Left colon (tissue), 2 donors: ENCODE measurements around the gene OR52N5. TPM values are rescaled to one million over a fixed set of nuclear protein-coding genes. Genes with fewer than 3 reads are reported as not detected.

Source experiments
- ATAC-seq: fragments of 200-7000 bp; cut with Tn5 transposase; one replicate; pipeline ENCODE4 v1.9.1; 2020; ENCODE audit warnings: mild to moderate bottlenecking, moderate library complexity
- DNase-seq, 2 donors: peaks; one replicate each; pipeline ENCODE4 v3.0.0-alpha.2; 2020
- intact Hi-C, 2 donors: fragments of 100-400 bp; cut with DNase I in 1 of 2; cut with micrococcal nuclease in 1 of 2; formaldehyde crosslinking; loops; one replicate each; pipeline versions ENCODE4 v1.11.2 to v1.14.0; 2022; cut with DNase I, micrococcal nuclease
- long read RNA-seq: library from polyadenylated mRNA; unstranded; transcript quantifications from one replicate; pipeline ENCODE4 v2.0.0, GENCODE V29; 2021
- total RNA-seq, 2 donors: library from RNA; stranded (reverse); fragmentation: NEBNext Ultra II Directional; extraction: Animal tissue kit (Norgen Biotek cat#: 25700); gene quantifications; one replicate each; pipeline ENCODE4 v1.2.1, GENCODE V29; 2021
- donor health status: DM: no; HTN: no; CAD: no.
- donor health status: DM: yes; HTN: yes; CAD: no.

The OR52N5 gene
- total RNA-seq, result not detected
- long read RNA-seq, result 0 reads

DNA sequence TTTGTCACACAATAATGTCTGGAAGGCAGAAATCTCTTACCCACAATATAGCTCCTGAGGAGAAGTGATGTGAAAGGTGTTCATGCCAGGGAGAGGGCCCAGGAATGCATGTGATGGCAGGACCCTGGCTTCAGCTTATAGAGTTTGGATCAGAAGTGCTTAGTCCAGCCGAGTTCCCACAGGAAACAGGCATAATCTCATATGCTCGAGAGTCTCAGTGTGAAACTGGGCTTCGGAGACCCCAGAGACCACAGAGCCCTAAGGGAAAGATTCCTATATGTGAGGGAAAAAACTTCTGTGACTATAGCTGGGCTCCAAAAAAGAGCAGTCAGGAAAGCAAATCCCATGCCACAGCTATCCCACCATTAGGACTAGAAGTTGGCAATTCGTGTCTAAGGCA lies at the start of gene OR52N5:
Gene OR52N5, minus strand, starts transcription at position 101 of the 400 bp plus-strand sequence. CDS start 4,721 bp downstream, outside the sequence.
- ATAC-seq (no peak), DNase-seq (no peak)
- intact Hi-C loops, result no loop called here

- DNase-seq, result no peak
- no peak for ATAC-seq
- intact Hi-C loops, result no loop called here
Observed at GRCh38 chr11:5831196-5831829, 48.2 kb upstream of the OR52N5 start.

DNA sequence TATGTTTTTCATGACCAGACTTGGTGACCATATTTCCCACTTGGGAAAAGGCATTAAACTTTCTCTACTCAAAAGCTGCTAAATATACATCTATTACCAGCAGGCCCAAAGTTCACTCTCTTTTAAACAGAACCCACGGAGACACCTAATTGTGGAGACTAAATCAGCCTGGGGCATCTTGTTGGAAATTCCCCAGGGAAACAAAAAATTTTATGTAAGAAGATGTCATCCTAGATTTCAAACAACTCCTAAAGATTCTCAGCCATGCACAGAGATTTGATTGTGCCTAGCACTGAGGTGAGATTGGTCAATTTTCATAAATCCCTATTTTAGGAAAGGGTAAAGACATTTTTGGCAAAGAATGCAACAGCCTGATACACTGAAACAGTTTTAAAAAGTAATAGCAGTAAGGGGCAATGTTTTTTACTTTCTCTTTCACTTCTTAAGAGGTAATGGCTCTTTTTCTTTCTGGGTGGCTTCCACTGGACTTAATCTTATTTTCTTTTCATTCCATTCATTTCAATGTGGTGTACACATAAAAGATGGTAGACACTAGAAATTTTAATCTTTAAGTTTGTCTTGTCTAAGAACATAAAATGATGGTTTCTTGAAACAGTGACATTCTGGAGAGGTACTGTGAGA lies 35.2 kb upstream of the OR52N5 start:
- intact Hi-C loops, result no loop called here
- DNase-seq (no peak), ATAC-seq (no peak)

- ATAC-seq (no peak), DNase-seq (no peak)
- intact Hi-C loops, result no loop called here
Observed at GRCh38 chr11:5815534-5815933, 32.4 kb upstream of the OR52N5 start.

DNA sequence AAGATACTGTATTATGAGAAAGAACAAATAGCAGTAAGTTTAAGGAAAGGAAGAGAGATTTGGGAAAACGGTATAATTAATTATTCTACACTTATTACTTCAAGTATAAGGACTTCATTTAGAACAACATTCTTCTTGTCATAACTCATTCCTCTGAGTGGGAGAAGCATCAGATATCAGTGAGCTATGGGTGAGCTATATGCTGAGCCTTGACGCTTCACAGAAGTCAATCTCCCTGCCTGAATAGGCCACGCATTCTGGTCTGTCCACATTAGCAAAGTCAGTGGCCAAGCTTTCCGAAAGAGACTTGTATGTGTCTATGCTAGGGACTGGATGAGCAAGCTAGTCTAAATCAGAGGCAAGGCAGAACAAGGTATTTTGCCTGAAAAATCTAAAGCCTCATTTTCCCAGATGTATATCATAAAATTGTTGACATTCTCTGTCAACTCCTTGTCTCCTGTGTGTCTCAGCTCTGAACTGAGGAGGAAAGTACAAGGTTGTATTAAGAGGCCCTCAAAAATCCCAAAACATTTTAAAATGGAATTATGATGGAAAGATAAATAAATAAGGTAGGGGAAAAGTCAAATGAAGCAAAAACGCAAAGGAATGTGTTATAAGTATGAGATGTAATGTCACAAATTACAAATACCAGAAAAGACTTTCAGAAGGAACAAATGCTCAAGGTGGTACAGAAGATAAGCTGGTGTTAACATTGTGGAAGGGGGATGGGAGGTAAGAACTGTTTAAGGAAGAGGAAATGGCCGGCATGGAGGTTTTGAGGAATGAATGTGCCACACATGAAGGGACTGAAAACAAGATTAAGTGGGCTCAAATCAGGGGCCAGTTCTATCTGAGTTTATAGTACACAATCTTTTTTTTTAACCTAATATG lies 27.0 kb upstream of the OR52N5 start:
- no peak for DNase-seq
- intact Hi-C loops, result loop anchor here in 1 of 2 donors (5.0 to 10.0 kb wide), 2 partner anchors 338 to 685 kb away; no protein-coding TSS in a partner anchor
- ATAC-seq, result no peak

- intact Hi-C loops, result loop anchor here in 1 of 2 donors (5.0 to 10.0 kb wide), 2 partner anchors 337 to 684 kb away; no protein-coding TSS in a partner anchor
- ATAC-seq, result peak; percentile 30
Observed at GRCh38 chr11:5809122-5809519, 26.0 kb upstream of the OR52N5 start.

DNA sequence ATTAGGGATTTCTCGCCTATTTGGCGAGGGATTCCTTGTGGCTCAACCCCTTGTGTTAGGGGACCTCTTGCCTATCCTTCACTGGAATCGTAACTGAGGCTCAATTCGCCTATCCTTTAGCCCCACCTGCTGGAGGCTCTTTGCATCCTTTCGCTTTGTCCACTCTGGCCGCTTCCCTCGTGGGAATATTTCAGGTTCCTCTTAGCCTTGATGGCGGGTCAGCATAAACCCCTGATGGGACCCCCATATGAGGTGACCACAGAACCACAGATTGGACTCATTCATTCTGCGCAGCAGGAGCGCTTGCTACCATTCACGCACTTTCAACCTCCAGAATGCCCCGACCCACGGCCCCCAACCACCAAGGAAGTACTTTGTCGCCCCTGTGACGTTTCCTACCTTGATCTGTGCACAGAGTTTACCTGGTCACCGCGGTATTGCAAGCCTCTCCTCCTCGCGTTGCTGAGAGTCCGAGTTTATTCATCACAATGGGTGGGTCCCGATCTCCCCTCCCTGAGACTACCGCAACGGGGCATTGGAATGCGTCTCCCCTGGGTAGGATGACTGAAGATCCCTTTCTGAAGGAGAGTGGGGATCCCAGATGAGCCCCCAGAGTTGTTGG lies 25.5 kb upstream of the OR52N5 start, which contains the start of gene OR52N2:
Gene OR52N2, plus strand, starts transcription at position 425 of the 622 bp plus-strand sequence. CDS start 11,412 bp downstream, outside the sequence.
- intact Hi-C loops, result loop anchor here in 1 of 2 donors (5.0 to 10.0 kb wide), 2 partner anchors 336 to 684 kb away; no protein-coding TSS in a partner anchor
- ATAC-seq, result peak; percentile 89
- peak; percentile 42 to 75 for DNase-seq

More at GRCh38 chr11:5809122-5809519, 26.0 kb upstream of the OR52N5 start:
- DNase-seq, result no peak

DNA sequence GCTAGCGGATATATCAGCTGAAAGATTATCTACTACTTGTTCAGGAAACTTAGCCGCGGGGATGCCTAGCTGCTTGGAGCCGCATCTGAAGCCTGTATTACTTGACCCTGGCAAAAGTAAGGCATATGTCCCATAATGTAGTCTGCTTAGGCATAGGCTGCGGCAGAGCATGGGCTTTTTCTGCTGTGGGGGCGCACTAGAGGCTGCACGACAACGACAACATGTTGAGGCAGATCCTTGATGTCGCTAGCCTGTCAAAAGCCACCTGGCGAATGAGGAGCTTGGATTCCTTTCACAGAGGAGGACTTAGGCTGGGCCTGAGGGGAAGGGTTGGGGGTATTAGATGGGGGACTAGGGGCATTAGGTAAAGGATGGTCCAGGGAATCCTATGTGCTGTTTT lies 24.4 kb upstream of the OR52N5 start:
- ATAC-seq, result no peak

DNA sequence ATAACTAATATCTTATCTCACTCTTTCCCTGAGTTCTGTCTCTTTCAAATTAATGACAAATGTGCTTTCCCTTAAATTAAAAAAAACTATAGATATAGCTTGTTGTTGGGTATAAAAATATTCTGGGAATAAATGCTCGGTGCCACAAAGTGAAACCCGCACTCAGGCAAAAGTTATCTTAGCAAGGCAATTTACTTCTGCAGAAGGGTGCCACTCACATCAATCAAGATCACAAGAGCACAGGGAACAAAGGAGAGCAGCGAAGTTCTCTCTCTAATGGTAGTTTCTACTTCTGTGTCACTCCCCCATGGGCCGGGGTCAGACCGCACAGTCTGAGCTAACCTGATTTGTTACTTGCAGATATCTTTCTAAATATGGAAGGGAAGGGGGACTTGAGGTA lies 20.8 kb upstream of the OR52N5 start:
- intact Hi-C loops, result loop anchor here in 1 of 2 donors (10.0 kb wide), 1 partner anchor 679 kb away; no protein-coding TSS in a partner anchor
- DNase-seq (no peak), ATAC-seq (no peak)

More for the DNA sequence above, 24.4 kb upstream of the OR52N5 start:
- no peak for DNase-seq
- intact Hi-C loops, result loop anchor here in 1 of 2 donors (5.0 to 10.0 kb wide), 2 partner anchors 335 to 683 kb away; no protein-coding TSS in a partner anchor

- intact Hi-C loops, result no loop called here
Observed at GRCh38 chr11:5796541-5796940, 13.4 kb upstream of the OR52N5 start.

GRCh38 chr11:5791165-5791564 lies 8.0 kb upstream of the OR52N5 start, which contains the start of gene OR52N1:
TSS of gene OR52N1 (minus strand) at chr11:5791265. CDS start at chr11:5788816, 2,449 bp downstream.
- no peak for DNase-seq
- intact Hi-C loops, result no loop called here
- ATAC-seq, result no peak

More at GRCh38 chr11:5796541-5796940, 13.4 kb upstream of the OR52N5 start:
- ATAC-seq, result no peak
- no peak for DNase-seq

DNA sequence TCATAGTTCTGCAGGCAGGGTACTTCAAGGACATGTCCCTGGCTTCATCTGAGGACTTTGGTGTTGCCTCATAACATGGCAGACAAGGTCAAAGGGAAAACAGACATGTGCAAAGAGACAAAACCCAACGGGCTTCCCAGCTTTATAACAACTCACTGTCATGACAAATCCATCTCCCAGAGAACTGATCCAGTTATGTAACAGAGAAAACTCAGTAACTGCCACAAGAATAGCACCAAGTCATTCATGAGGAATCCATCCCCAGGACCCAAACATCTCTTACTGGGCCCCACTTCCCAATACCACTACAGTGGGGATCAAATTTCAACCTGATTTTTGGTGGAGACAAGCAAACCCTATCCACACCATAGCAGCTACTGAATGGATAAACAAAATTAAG lies 16.1 kb downstream of the OR52N5 start:
- intact Hi-C loops, result no loop called here
- DNase-seq (no peak), ATAC-seq (no peak)

GRCh38 chr11:5753943-5754342 lies 29.2 kb downstream of the OR52N5 start, which contains the start of gene OR52N4:
TSS of gene OR52N4 (plus strand) at chr11:5754243. CDS start at chr11:5754741, 498 bp downstream.
- intact Hi-C loops, result no loop called here
- ATAC-seq (no peak), DNase-seq (no peak)

- DNase-seq (no peak), ATAC-seq (no peak)
- intact Hi-C loops, result no loop called here
Observed at GRCh38 chr11:5749836-5750235, 33.3 kb downstream of the OR52N5 start.

DNA sequence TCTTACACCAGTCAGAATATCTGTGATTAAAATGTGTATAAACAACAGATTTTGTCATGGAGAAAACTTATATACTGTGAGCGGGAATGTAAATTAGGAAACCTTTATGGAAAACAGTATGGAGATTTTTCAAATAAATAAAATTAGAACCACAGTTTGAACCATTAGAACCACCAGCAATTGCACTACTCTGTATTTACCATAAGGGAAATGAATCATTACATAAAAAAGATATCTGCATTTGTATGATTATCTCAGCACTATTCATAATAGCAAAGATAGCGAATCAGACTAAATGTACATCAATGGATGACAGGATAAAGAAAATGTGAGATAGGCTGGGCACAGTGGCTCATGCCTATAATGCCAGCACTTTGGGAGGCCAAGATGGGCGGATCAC lies 36.5 kb downstream of the OR52N5 start:
- ATAC-seq, result no peak
- intact Hi-C loops, result no loop called here

GRCh38 chr11:5738431-5738830 lies 44.7 kb downstream of the OR52N5 start:
- DNase-seq (no peak), ATAC-seq (no peak)

More for the DNA sequence above, 36.5 kb downstream of the OR52N5 start:
- DNase-seq, result no peak

DNA sequence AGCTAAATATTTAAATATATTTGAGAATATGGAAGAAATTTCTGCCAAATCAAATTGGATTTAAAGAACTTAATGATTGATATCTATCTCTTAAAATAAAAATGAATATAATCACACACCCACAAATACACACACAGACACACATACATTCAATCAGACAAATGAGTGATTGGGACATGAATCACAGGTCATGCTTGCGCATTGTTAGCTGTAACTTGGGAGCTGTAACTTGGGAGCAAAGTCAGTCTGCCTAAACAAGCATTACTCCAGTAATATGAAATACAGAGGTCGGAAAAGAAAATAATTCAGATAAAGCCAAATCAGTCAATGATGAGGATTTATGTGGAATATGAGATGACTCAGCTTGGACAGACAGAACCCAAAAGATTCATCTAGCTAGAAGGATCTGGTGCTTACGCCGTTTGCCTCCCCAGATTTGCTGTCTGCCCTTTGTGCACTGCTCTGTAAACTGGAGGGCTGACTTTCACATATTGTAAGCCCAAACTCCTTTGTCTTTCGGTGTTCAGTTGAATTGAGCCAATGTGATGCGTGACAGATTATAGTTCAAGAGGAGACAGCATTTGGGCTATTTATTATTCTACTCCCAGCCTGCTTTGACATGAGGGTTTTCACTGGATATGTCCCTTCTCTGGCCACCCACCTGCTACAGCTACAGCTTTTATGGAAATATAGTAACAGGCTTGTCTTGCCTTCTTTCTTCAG lies 45.3 kb downstream of the OR52N5 start:
- ATAC-seq (no peak), DNase-seq (no peak)
- intact Hi-C loops, result no loop called here

More at GRCh38 chr11:5738431-5738830, 44.7 kb downstream of the OR52N5 start:
- intact Hi-C loops, result no loop called here

GRCh38 chr11:5737091-5737490 lies 46.1 kb downstream of the OR52N5 start:
- no peak for ATAC-seq
- intact Hi-C loops, result no loop called here

More at GRCh38 chr11:5737091-5737490, 46.1 kb downstream of the OR52N5 start:
- DNase-seq, result no peak
